Peyer's patch (tissue), 4 donors: ENCODE measurements around the gene PXK. TPM values are rescaled to one million over a fixed set of nuclear protein-coding genes. Genes with fewer than 3 reads are reported as not detected.

Experiments used
- DNase-seq, 3 donors: peaks; one replicate each; pipeline ENCODE4 v3.0.0-alpha.2; 2017 to 2019
- H3K27ac ChIP-seq, 4 donors: fragments of 200-600 bp; sonication (generic); one replicate each; pipeline ENCODE4 v1.5.1; 2016 to 2019
- H3K27me3 ChIP-seq, 2 donors: fragments of 200-600 bp; sonication (generic); one replicate each; pipeline ENCODE4 v1.5.1; 2019
- H3K36me3 ChIP-seq, 3 donors: fragments of 200-600 bp; sonication (generic); one replicate each; pipeline ENCODE4 v1.5.1; 2016 to 2019
- H3K4me1 ChIP-seq, 4 donors: fragments of 200-600 bp; sonication (generic); one replicate each; pipeline ENCODE4 v1.5.1; 2016 to 2019
- H3K4me3 ChIP-seq, 4 donors: fragments of 200-600 bp; sonication (generic); 1 replicate in 3 of 4; 2 replicates in 1 of 4; pipeline ENCODE4 v1.5.1; 2016 to 2019; ENCODE audit warnings: mild to moderate bottlenecking in 1 of 4
- H3K9me3 ChIP-seq, 4 donors: fragments of 200-600 bp; sonication (generic); one replicate each; pipeline ENCODE4 v1.5.1; 2016 to 2019; ENCODE audit warnings: mild to moderate bottlenecking in 1 of 4
- POLR2A ChIP-seq, 2 donors: fragments of 450-650 bp; IDR thresholded peaks; one replicate each; pipeline ENCODE4 v1.5.1; 2017; ENCODE audit warnings: antibody characterized with exemption in 2 of 2, mild to moderate bottlenecking in 2 of 2, moderate library complexity in 2 of 2
- total RNA-seq, 4 donors: library from RNA; depleted of rRNA; stranded (reverse); fragments of >200 nt; gene quantifications; one replicate each; pipeline ENCODE4 v1.1.0, GENCODE V29; 2016
- TF ChIP-seq, protein P1 (sequence below), 6 experiments: fragments of 450-650 bp in 4 of 6; fragments of 200-600 bp in 2 of 6; sonication (generic) in 1 of 6; IDR thresholded peaks; one replicate each; pipeline ENCODE4 v1.5.1; 2017 to 2019; ENCODE audit warnings: antibody characterized with exemption in 6 of 6, mild to moderate bottlenecking in 3 of 6, moderate library complexity in 1 of 6

Gene PXK
- total RNA-seq, 4 donors from 2014 or later: 15.3 to 73.4 (median 28.4) TPM

DNA sequence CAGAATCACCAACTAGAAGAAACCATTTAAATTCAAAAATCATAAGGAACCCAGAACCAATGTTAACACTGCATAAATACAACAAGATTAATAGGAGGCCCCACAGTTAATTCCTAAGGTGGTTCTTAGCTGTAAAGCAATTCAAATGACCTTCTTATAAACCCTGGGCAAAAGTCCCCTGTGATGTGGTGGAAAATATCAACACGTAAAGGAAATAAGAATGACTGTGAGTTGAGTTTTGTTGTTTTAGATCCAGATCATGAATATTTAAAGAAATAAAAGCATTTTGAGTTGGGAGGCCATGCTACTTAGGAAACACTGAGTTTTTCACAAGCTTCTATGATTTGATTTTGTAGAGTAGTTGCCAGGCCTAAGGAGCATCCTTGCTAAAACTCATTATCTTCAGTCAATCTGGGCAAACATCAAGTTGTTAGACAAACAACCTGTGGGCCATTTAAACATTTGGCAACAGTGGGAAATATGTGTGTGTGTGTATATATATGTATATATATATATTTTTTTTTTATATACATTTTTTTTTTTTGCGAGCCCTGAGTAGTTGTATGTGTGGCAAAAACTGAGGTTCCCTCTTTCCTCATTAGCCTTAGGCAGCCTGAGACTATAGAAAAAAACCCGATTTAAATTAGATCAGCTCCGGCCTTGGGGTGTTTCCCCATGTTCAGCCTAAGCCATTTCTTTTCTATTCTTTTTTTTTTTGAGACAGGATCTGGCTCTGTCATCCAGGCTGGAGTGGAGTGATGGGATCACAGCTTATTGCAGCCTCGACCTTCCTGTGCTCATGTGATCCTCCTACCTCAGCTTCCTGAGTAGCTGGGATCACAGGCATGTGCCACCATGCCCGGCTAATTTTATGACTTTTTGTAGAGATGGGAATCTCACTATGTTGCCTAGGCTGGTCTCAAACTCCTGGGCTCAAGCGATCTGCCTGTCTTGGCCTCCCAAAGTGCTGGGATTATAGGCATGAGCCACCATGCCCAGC is 8.0 kb upstream of the PXK start:
- no peak for TF ChIP-seq POLR2A (IDR thresholded peaks at IDR 0.05)
- TF ChIP-seq, protein P1, sequence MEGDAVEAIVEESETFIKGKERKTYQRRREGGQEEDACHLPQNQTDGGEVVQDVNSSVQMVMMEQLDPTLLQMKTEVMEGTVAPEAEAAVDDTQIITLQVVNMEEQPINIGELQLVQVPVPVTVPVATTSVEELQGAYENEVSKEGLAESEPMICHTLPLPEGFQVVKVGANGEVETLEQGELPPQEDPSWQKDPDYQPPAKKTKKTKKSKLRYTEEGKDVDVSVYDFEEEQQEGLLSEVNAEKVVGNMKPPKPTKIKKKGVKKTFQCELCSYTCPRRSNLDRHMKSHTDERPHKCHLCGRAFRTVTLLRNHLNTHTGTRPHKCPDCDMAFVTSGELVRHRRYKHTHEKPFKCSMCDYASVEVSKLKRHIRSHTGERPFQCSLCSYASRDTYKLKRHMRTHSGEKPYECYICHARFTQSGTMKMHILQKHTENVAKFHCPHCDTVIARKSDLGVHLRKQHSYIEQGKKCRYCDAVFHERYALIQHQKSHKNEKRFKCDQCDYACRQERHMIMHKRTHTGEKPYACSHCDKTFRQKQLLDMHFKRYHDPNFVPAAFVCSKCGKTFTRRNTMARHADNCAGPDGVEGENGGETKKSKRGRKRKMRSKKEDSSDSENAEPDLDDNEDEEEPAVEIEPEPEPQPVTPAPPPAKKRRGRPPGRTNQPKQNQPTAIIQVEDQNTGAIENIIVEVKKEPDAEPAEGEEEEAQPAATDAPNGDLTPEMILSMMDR (IDR thresholded peaks at IDR 0.05): no peak
- H3K27ac ChIP-seq: peak overlapping the region in 2 of 4 donors; percentile 72 to 75
- no peaks in the 10 kb centered on the region for H3K27me3 ChIP-seq
- H3K36me3 ChIP-seq: no peaks in the 10 kb centered on the region
- no peak overlapping the region for H3K4me3 ChIP-seq
- peaks cover 0 to 12% (median 5%) of the 10 kb centered on the region in 4 donors for H3K4me1 ChIP-seq
- no peaks in the 10 kb centered on the region for H3K9me3 ChIP-seq
- no peak for DNase-seq

DNA sequence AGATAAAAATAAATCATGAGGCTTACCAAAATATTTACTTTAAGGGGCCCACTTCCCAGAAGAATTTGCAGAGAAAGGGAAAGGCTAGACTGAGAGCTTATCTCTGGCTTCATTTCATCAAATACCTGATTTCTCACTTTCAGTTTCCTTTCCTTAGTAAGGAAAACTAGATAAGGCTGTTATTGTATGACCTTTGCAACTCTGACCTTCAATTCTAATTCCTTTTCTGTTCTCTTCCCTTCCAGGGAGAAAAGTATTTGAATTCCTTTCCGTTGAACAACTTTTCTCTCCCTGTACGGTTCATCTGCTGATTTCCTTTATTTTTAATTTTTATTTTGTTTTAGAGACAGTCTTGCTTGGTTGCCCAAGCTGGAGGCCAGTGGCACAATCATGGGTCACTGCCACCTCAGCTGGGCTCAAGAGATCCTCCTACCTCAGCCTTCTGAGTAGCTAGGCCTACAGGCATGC is 7.1 kb upstream of the PXK start:
- Histone ChIP-seq H3K36me3 (no peaks in the 10 kb centered on the region), H3K4me1 (peaks cover 0 to 12% (median 5%) of the 10 kb centered on the region in 4 donors), H3K4me3 (no peak overlapping the region), H3K27ac (peak overlapping the region in 2 of 4 donors; percentile 72 to 75), H3K9me3 (no peaks in the 10 kb centered on the region), H3K27me3 (no peaks in the 10 kb centered on the region)
- DNase-seq: no peak
- no peak for TF ChIP-seq POLR2A (IDR thresholded peaks at IDR 0.05)
- TF ChIP-seq, protein P1 (IDR thresholded peaks at IDR 0.05): no peak

DNA sequence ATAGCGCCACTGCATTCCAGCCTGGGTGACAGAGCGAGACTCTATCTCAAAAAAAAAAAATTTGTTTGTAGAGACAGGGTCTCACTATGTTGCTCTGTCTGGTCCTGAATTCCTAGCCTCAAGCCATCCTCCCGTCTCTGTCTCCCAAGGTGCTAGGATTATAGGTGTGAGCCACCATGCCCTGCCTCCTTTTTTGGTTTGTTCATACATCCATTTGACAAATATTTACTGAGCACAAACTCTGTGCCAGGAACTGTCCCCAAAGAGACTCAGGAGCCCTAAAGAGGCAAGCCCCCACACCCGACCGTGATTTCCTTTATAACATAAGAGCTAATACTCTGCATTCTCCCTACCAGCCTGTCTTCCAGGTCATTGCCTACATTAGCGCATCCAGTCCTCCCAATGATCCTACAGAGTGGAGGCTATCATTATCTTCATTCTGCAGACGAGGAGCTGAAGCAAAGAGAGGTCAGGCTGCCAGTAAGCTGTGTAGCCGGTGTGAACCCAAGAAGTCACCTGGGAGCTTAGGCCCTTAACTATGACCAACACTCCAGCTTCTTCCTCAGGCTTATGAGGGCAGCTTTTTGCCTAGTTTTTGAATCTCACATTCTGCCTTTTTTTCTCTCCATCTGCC is 6.3 kb upstream of the PXK start:
- no peaks in the 10 kb centered on the region for H3K36me3 ChIP-seq
- H3K9me3 ChIP-seq: no peaks in the 10 kb centered on the region
- no peak for TF ChIP-seq POLR2A (IDR thresholded peaks at IDR 0.05)
- TF ChIP-seq, protein P1 (IDR thresholded peaks at IDR 0.05): no peak
- no peak for DNase-seq
- peak overlapping the region in 1 of 4 donors; percentile 72 for H3K27ac ChIP-seq
- H3K4me1 ChIP-seq: peaks cover 0 to 12% (median 5%) of the 10 kb centered on the region in 4 donors
- no peak overlapping the region for H3K4me3 ChIP-seq
- no peaks in the 10 kb centered on the region for H3K27me3 ChIP-seq

DNA sequence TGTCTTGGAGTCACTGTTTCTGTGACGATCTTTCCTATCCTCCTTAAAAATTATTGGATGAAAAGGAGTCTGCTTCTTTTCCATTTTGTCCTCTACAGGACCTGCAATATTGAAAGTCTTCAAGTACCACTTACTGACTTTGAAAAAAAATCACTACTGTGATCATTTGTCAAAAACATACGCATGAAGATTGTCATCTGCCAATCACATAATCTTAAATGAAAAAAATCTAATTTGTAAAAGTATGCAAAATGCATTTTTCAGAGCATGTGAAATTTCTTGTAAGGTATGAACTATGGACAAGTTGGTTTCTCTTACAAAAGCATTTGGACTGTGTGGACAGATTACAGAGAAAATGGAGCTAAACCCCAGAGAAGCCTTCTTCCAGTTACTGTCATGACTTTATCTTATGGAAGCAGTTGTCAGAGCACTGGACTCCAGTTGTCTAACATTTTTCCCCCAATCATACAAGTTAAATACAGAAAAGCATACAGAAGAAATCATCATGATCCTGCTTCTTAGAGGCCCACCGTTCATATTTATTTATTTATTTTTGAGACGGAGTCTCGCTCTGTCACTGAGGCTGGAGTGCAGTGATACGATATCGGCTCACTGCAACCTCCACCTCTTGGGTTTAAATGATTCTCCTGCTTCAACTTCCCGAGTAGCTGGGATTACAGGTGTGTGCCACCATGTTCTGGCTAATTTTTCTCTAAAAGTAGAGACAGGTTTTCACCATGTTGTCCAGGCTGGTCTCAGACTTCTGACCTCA is 3.4 kb upstream of the PXK start:
- peaks cover 3 to 20% (median 9%) of the 10 kb centered on the region in 4 donors for H3K4me1 ChIP-seq
- no peaks in the 10 kb centered on the region for H3K9me3 ChIP-seq
- H3K27ac ChIP-seq: no peak overlapping the region
- no peaks in the 10 kb centered on the region for H3K27me3 ChIP-seq
- H3K4me3 ChIP-seq: no peak overlapping the region
- DNase-seq: no peak
- no peaks in the 10 kb centered on the region for H3K36me3 ChIP-seq
- TF ChIP-seq, protein P1 (IDR thresholded peaks at IDR 0.05): no peak
- no peak for TF ChIP-seq POLR2A (IDR thresholded peaks at IDR 0.05)

DNA sequence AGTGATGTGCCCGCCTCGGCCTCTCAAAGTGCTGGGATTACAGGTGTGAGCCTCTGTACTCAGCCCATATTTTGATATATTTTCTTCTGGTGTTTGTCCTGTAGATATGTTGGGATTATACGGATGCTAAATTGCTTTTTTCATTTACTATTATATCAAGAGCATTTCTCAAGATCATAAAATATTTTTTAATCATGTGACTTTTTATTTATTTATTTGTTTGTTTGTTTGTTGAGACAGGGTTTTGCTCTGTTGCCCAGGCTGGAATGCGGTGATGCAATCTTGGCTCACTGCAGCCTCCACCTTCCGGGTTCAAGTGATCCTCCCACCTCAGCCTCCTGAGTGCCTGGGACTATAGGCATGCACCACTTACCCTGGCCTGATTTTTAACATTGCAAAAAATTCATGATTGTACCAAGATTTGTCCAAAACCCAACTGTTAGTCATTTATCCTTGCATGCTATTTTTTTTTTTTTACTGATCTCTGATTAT is 2.7 kb upstream of the PXK start:
- DNase-seq: peak in 1 of 3 donors; percentile 18
- Histone ChIP-seq H3K4me3 (no peak overlapping the region), H3K27me3 (no peaks in the 10 kb centered on the region), H3K4me1 (peaks cover 3 to 23% (median 9%) of the 10 kb centered on the region in 4 donors), H3K9me3 (no peaks in the 10 kb centered on the region), H3K27ac (no peak overlapping the region), H3K36me3 (no peaks in the 10 kb centered on the region)
- TF ChIP-seq POLR2A (IDR thresholded peaks at IDR 0.05): no peak
- TF ChIP-seq, protein P1 (IDR thresholded peaks at IDR 0.05): no peak
